ENCODE results near the gene SMARCA2.

Gene SMARCA2

DNA sequence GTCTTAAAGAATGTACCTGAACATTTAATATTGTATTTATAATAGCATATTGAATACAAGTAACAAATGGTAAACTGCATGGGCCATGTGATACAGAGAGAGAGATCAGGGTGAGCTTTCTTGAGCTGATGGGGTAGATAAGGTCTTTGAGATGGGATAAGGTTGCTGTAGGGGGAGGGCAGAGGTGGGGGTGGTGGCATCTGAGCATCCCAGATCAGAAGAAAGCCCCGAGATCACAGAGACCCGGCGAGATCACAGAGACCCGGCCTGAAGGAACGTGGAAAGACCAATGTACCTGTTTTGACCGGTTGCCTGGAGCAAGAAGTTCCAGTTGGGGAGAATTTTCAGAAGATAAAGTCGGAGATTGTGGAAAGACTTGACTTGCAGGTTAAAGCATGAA, 6.6 kb downstream of the SMARCA2 start:
- H2AK5ac ChIP-seq (ENCODE audit: low read length) = no peak overlapping the region
- H3K79me2 ChIP-seq (ENCODE audit: control insufficient read depth, insufficient read depth, low read length, poor library complexity) = peaks cover 29% of the 10 kb centered on the region
- H2BK120ac ChIP-seq (ENCODE audit: insufficient read depth, low read length, poor library complexity) = no peak overlapping the region
- H2AFZ ChIP-seq (ENCODE audit: insufficient read depth, low read length, poor library complexity) = no peak overlapping the region
- H3K4me2 ChIP-seq (ENCODE audit: low read length) = peak overlapping the region; percentile 51
- no CpG with 5 or more reads among the region's 7 CpGs for WGBS (ENCODE audit: extremely low coverage, insufficient coverage, insufficient read length)
- H2BK5ac ChIP-seq (ENCODE audit: low read depth, low read length, poor library complexity) = no peak overlapping the region
- no peak overlapping the region for H3K27ac ChIP-seq (ENCODE audit: low read depth, low read length)
- H3K4me1 ChIP-seq (ENCODE audit: control insufficient read depth in 1 of 2, insufficient read depth in 2 of 2, low read length in 2 of 2) = peaks cover 19 to 26% of the 10 kb centered on the region in 2 experiments
- H3K18ac ChIP-seq (ENCODE audit: low read length) = no peak overlapping the region
- no peak overlapping the region for H3K23ac ChIP-seq (ENCODE audit: low read length)
- H3K79me1 ChIP-seq (ENCODE audit: low read length) = peaks cover 26% of the 10 kb centered on the region
- no peak overlapping the region for H3K9ac ChIP-seq (ENCODE audit: low read length)
- no peak overlapping the region for H3K14ac ChIP-seq (ENCODE audit: low read length)
- H3K4ac ChIP-seq (ENCODE audit: low read depth, low read length) = peak overlapping the region; percentile 73
- H3K27me3 ChIP-seq (ENCODE audit: insufficient read depth, low read length) = no peaks in the 10 kb centered on the region
- no peak overlapping the region for H4K12ac ChIP-seq (ENCODE audit: low read depth, low read length)
- peak; percentile 37 to 79 for DNase-seq
- H3K36me3 ChIP-seq (ENCODE audit: control insufficient read depth in 1 of 2, insufficient read depth in 2 of 2, low read length in 2 of 2) = peaks cover 0 to 3% of the 10 kb centered on the region in 2 experiments
- no peak overlapping the region for H3K4me3 ChIP-seq (ENCODE audit: low read depth, low read length)
- no peak overlapping the region for H2BK12ac ChIP-seq (ENCODE audit: low read length)
- H4K8ac ChIP-seq (ENCODE audit: low read depth, low read length) = no peak overlapping the region
- no peaks in the 10 kb centered on the region for H3K9me3 ChIP-seq (ENCODE audit: insufficient read depth, low read depth, low read length)
- H4K91ac ChIP-seq (ENCODE audit: low read depth, low read length) = no peak overlapping the region

- H3K27me3 ChIP-seq (ENCODE audit: insufficient read depth, low read length) = no peaks in the 10 kb centered on the region
- no peak overlapping the region for H4K8ac ChIP-seq (ENCODE audit: low read depth, low read length)
- DNase-seq = no peak
- H3K4me2 ChIP-seq (ENCODE audit: low read length) = peak overlapping the region; percentile 46
- H3K23ac ChIP-seq (ENCODE audit: low read length) = no peak overlapping the region
- no peak overlapping the region for H3K18ac ChIP-seq (ENCODE audit: low read length)
- no CpG with 5 or more reads among the region's 1 CpG for WGBS (ENCODE audit: extremely low coverage, insufficient coverage, insufficient read length)
- H3K27ac ChIP-seq (ENCODE audit: low read depth, low read length) = peak overlapping the region; percentile 48
- no peak overlapping the region for H3K4ac ChIP-seq (ENCODE audit: low read depth, low read length)
- no peak overlapping the region for H3K14ac ChIP-seq (ENCODE audit: low read length)
- H3K79me1 ChIP-seq (ENCODE audit: low read length) = peaks cover 19% of the 10 kb centered on the region
- H2BK120ac ChIP-seq (ENCODE audit: insufficient read depth, low read length, poor library complexity) = no peak overlapping the region
- no peak overlapping the region for H2BK5ac ChIP-seq (ENCODE audit: low read depth, low read length, poor library complexity)
- no peak overlapping the region for H3K9ac ChIP-seq (ENCODE audit: low read length)
- no peak overlapping the region for H2AK5ac ChIP-seq (ENCODE audit: low read length)
- no peak overlapping the region for H2BK12ac ChIP-seq (ENCODE audit: low read length)
- H2AFZ ChIP-seq (ENCODE audit: insufficient read depth, low read length, poor library complexity) = no peak overlapping the region
- no peak overlapping the region for H4K12ac ChIP-seq (ENCODE audit: low read depth, low read length)
- no peak overlapping the region for H3K4me3 ChIP-seq (ENCODE audit: low read depth, low read length)
- no peaks in the 10 kb centered on the region for H3K9me3 ChIP-seq (ENCODE audit: insufficient read depth, low read depth, low read length)
- H3K4me1 ChIP-seq (ENCODE audit: control insufficient read depth in 1 of 2, insufficient read depth in 2 of 2, low read length in 2 of 2) = peaks cover 24 to 30% of the 10 kb centered on the region in 2 experiments
- no peak overlapping the region for H4K91ac ChIP-seq (ENCODE audit: low read depth, low read length)
- peaks cover 22% of the 10 kb centered on the region for H3K79me2 ChIP-seq (ENCODE audit: control insufficient read depth, insufficient read depth, low read length, poor library complexity)
- peaks cover 0 to 3% of the 10 kb centered on the region in 2 experiments for H3K36me3 ChIP-seq (ENCODE audit: control insufficient read depth in 1 of 2, insufficient read depth in 2 of 2, low read length in 2 of 2)
Observed at GRCh38 chr9:2022560-2022959, 7.4 kb downstream of the SMARCA2 start.

GRCh38 chr9:2023042-2023441, 7.9 kb downstream of the SMARCA2 start:
- peak overlapping the region; percentile 93 for H2AK5ac ChIP-seq (ENCODE audit: low read length)
- H3K79me1 ChIP-seq (ENCODE audit: low read length) = peaks cover 14% of the 10 kb centered on the region
- no peak for DNase-seq
- H3K79me2 ChIP-seq (ENCODE audit: control insufficient read depth, insufficient read depth, low read length, poor library complexity) = peaks cover 18% of the 10 kb centered on the region
- peak overlapping the region; percentile 84 for H2BK12ac ChIP-seq (ENCODE audit: low read length)
- H3K4me3 ChIP-seq (ENCODE audit: low read depth, low read length) = no peak overlapping the region
- H4K91ac ChIP-seq (ENCODE audit: low read depth, low read length) = peak overlapping the region; percentile 70
- H3K4me2 ChIP-seq (ENCODE audit: low read length) = peak overlapping the region; percentile 46
- peak overlapping the region; percentile 78 for H2BK120ac ChIP-seq (ENCODE audit: insufficient read depth, low read length, poor library complexity)
- peak overlapping the region; percentile 97 for H3K4ac ChIP-seq (ENCODE audit: low read depth, low read length)
- H2AFZ ChIP-seq (ENCODE audit: insufficient read depth, low read length, poor library complexity) = no peak overlapping the region
- no peak overlapping the region for H4K12ac ChIP-seq (ENCODE audit: low read depth, low read length)
- no peaks in the 10 kb centered on the region for H3K27me3 ChIP-seq (ENCODE audit: insufficient read depth, low read length)
- peaks cover 24 to 35% of the 10 kb centered on the region in 2 experiments for H3K4me1 ChIP-seq (ENCODE audit: control insufficient read depth in 1 of 2, insufficient read depth in 2 of 2, low read length in 2 of 2)
- H3K23ac ChIP-seq (ENCODE audit: low read length) = no peak overlapping the region
- peak overlapping the region; percentile 87 for H3K18ac ChIP-seq (ENCODE audit: low read length)
- H3K9me3 ChIP-seq (ENCODE audit: insufficient read depth, low read depth, low read length) = no peaks in the 10 kb centered on the region
- peaks cover 0 to 3% of the 10 kb centered on the region in 2 experiments for H3K36me3 ChIP-seq (ENCODE audit: control insufficient read depth in 1 of 2, insufficient read depth in 2 of 2, low read length in 2 of 2)
- H2BK5ac ChIP-seq (ENCODE audit: low read depth, low read length, poor library complexity) = peak overlapping the region; percentile 73
- peak overlapping the region; percentile 89 for H3K14ac ChIP-seq (ENCODE audit: low read length)
- peak overlapping the region; percentile 66 for H4K8ac ChIP-seq (ENCODE audit: low read depth, low read length)
- H3K9ac ChIP-seq (ENCODE audit: low read length) = peak overlapping the region; percentile 22
- no CpG with 5 or more reads among the region's 3 CpGs for WGBS (ENCODE audit: extremely low coverage, insufficient coverage, insufficient read length)
- H3K27ac ChIP-seq (ENCODE audit: low read depth, low read length) = peak overlapping the region; percentile 48

GRCh38 chr9:2023532-2023931, 8.4 kb downstream of the SMARCA2 start:
- peak overlapping the region; percentile 16 for H3K4me2 ChIP-seq (ENCODE audit: low read length)
- H4K8ac ChIP-seq (ENCODE audit: low read depth, low read length) = peak overlapping the region; percentile 41
- H4K91ac ChIP-seq (ENCODE audit: low read depth, low read length) = no peak overlapping the region
- H3K4me1 ChIP-seq (ENCODE audit: control insufficient read depth in 1 of 2, insufficient read depth in 2 of 2, low read length in 2 of 2) = peaks cover 24 to 35% of the 10 kb centered on the region in 2 experiments
- peaks cover 0 to 3% of the 10 kb centered on the region in 2 experiments for H3K36me3 ChIP-seq (ENCODE audit: control insufficient read depth in 1 of 2, insufficient read depth in 2 of 2, low read length in 2 of 2)
- WGBS (ENCODE audit: extremely low coverage, insufficient coverage, insufficient read length) = no CpG with 5 or more reads among the region's 5 CpGs
- H3K79me2 ChIP-seq (ENCODE audit: control insufficient read depth, insufficient read depth, low read length, poor library complexity) = peaks cover 16% of the 10 kb centered on the region
- no peak overlapping the region for H2AFZ ChIP-seq (ENCODE audit: insufficient read depth, low read length, poor library complexity)
- H2BK5ac ChIP-seq (ENCODE audit: low read depth, low read length, poor library complexity) = no peak overlapping the region
- no peak overlapping the region for H2BK12ac ChIP-seq (ENCODE audit: low read length)
- H3K18ac ChIP-seq (ENCODE audit: low read length) = no peak overlapping the region
- H3K23ac ChIP-seq (ENCODE audit: low read length) = no peak overlapping the region
- no peaks in the 10 kb centered on the region for H3K27me3 ChIP-seq (ENCODE audit: insufficient read depth, low read length)
- H2BK120ac ChIP-seq (ENCODE audit: insufficient read depth, low read length, poor library complexity) = peak overlapping the region; percentile 26
- H3K4ac ChIP-seq (ENCODE audit: low read depth, low read length) = peak overlapping the region; percentile 81
- H3K4me3 ChIP-seq (ENCODE audit: low read depth, low read length) = no peak overlapping the region
- peaks cover 12% of the 10 kb centered on the region for H3K79me1 ChIP-seq (ENCODE audit: low read length)
- H3K27ac ChIP-seq (ENCODE audit: low read depth, low read length) = peak overlapping the region; percentile 48
- no peak overlapping the region for H4K12ac ChIP-seq (ENCODE audit: low read depth, low read length)
- no peaks in the 10 kb centered on the region for H3K9me3 ChIP-seq (ENCODE audit: insufficient read depth, low read depth, low read length)
- H3K9ac ChIP-seq (ENCODE audit: low read length) = no peak overlapping the region
- H2AK5ac ChIP-seq (ENCODE audit: low read length) = no peak overlapping the region
- H3K14ac ChIP-seq (ENCODE audit: low read length) = no peak overlapping the region
- DNase-seq = no peak
